ENCODE measurements around the gene RNPEPL1. TPM values are rescaled to one million over a fixed set of nuclear protein-coding genes. Genes with fewer than 3 reads are reported as not detected.

RNPEPL1 gene
- total RNA-seq, 1 experiment from 2014 or later, result 25.8 TPM

- Histone ChIP-seq H2AFZ (ENCODE audit: low read length) (no peak overlapping the region), H3K36me3 (ENCODE audit: low read depth, low read length) (peaks cover 4% of the 10 kb centered on the region; the same call in 1 of the 2 replicates), H4K20me1 (ENCODE audit: low read length) (no peaks in the 10 kb centered on the region), H3K9me2 (replicated peaks; ENCODE audit: low read length) (no peaks in the 10 kb centered on the region), H3K4me2 (ENCODE audit: low read length) (no peak overlapping the region), H3K4me1 (ENCODE audit: insufficient read depth, low read length) (peaks cover 21% of the 10 kb centered on the region), H3F3A (ENCODE audit: low read length, unreplicated experiment) (peaks cover 4% of the 10 kb centered on the region), H3K27ac (ENCODE audit: low read length) (no peak overlapping the region), H3K27me3 (ENCODE audit: low read length) (no peaks in the 10 kb centered on the region), H3K4me3 (ENCODE audit: low read length) (no peak overlapping the region), H3K9me3 (ENCODE audit: low read length) (no peaks in the 10 kb centered on the region), H3K9ac (ENCODE audit: low read length) (no peak overlapping the region), H3K79me2 (ENCODE audit: low read length) (peaks cover 26% of the 10 kb centered on the region)
- TF ChIP-seq CTCF (conservative IDR thresholded peaks at IDR 0.05; ENCODE audit: low read depth, low read length), result no peak
- TF ChIP-seq EZH2phosphoT487 (IDR thresholded peaks at IDR 0.05; ENCODE audit: borderline replicate concordance, low read length), result no peak
- no peak for TF ChIP-seq EZH2 (IDR thresholded peaks at IDR 0.05; ENCODE audit: low read length, unreplicated experiment)
- intact Hi-C loops (cut with micrococcal nuclease), result no loop called here
- CTCF ChIA-PET, result no interaction called here
- no TSS peak for BruUV-seq (replicated peaks)
- POLR2A ChIA-PET (ENCODE audit: unreplicated experiment), result no interaction called here
- DNase-seq (no peak), ATAC-seq (no peak)
Measured at GRCh38 chr2:240575101-240575965, 7.0 kb downstream of the RNPEPL1 start.

GRCh38 chr2:240576036-240576435 is 7.8 kb downstream of the RNPEPL1 start:
- Histone ChIP-seq H4K20me1 (ENCODE audit: low read length) (no peaks in the 10 kb centered on the region), H3K4me2 (ENCODE audit: low read length) (no peak overlapping the region), H3K4me1 (ENCODE audit: insufficient read depth, low read length) (peaks cover 27% of the 10 kb centered on the region), H3F3A (ENCODE audit: low read length, unreplicated experiment) (peaks cover 7% of the 10 kb centered on the region), H2AFZ (ENCODE audit: low read length) (no peak overlapping the region), H3K9me3 (ENCODE audit: low read length) (no peaks in the 10 kb centered on the region), H3K36me3 (ENCODE audit: low read depth, low read length) (peaks cover 4% of the 10 kb centered on the region; the same call in 1 of the 2 replicates), H3K9me2 (replicated peaks; ENCODE audit: low read length) (no peaks in the 10 kb centered on the region), H3K27ac (ENCODE audit: low read length) (no peak overlapping the region), H3K9ac (ENCODE audit: low read length) (no peak overlapping the region), H3K79me2 (ENCODE audit: low read length) (peaks cover 25% of the 10 kb centered on the region), H3K27me3 (ENCODE audit: low read length) (no peaks in the 10 kb centered on the region), H3K4me3 (ENCODE audit: low read length) (no peak overlapping the region)
- no peak for DNase-seq
- ATAC-seq, result no peak
- BruUV-seq (replicated peaks), result no TSS peak
- no peak for TF ChIP-seq CTCF (conservative IDR thresholded peaks at IDR 0.05; ENCODE audit: low read depth, low read length)
- no peak for TF ChIP-seq EZH2phosphoT487 (IDR thresholded peaks at IDR 0.05; ENCODE audit: borderline replicate concordance, low read length)
- TF ChIP-seq EZH2 (IDR thresholded peaks at IDR 0.05; ENCODE audit: low read length, unreplicated experiment), result no peak
- intact Hi-C loops (cut with micrococcal nuclease), result no loop called here
- ChIA-PET CTCF (no interaction called here), POLR2A (ENCODE audit: unreplicated experiment) (no interaction called here)

Data from PC-3 (cell line).